Osteoblast (primary cell): ENCODE results near the gene VANGL2. TPM values are rescaled to one million over a fixed set of nuclear protein-coding genes. Genes with fewer than 3 reads are reported as not detected.

Experiments
- DNase-seq: peaks from one replicate; pipeline ENCODE4 v3.0.0; 2011; ENCODE audit warnings: low spot score, mixed read lengths; ENCODE audit not compliant: insufficient read length; ENCODE audit errors: missing footprints
- H2AFZ ChIP-seq: 2 replicates; pipeline ENCODE4 v1.6.0; 2011; ENCODE audit warnings: mild to moderate bottlenecking, low read length
- H3K27ac ChIP-seq: 2 replicates; pipeline ENCODE4 v1.5.1; 2011; ENCODE audit warnings: mild to moderate bottlenecking, low read depth, low read length, moderate library complexity
- H3K27me3 ChIP-seq: 2 replicates; pipeline ENCODE4 v1.6.0; 2012; ENCODE audit warnings: mild to moderate bottlenecking, control low read depth, inconsistent platforms, low read length, moderate library complexity; ENCODE audit not compliant: insufficient read depth
- H3K36me3 ChIP-seq: 2 replicates; pipeline ENCODE4 v1.5.1; 2011; ENCODE audit warnings: mild to moderate bottlenecking, low read length, control low read depth, moderate library complexity; ENCODE audit not compliant: insufficient read depth
- H3K4me1 ChIP-seq: 2 replicates; pipeline ENCODE4 v1.5.1; 2011; ENCODE audit warnings: mild to moderate bottlenecking, low read length, control low read depth, moderate library complexity; ENCODE audit not compliant: insufficient read depth
- H3K4me2 ChIP-seq: 2 replicates; pipeline ENCODE4 v1.6.0; 2011; ENCODE audit warnings: mild to moderate bottlenecking, low read length; ENCODE audit not compliant: insufficient read depth
- H3K4me3 ChIP-seq: fragments of 200-600 bp; sonication (generic); 3 replicates; pipeline ENCODE4 v1.5.1; 2012; ENCODE audit warnings: mild to moderate bottlenecking, low read length, inconsistent platforms; ENCODE audit not compliant: insufficient read depth
- H3K79me2 ChIP-seq: 2 replicates; pipeline ENCODE4 v1.6.0; 2012; ENCODE audit warnings: mild to moderate bottlenecking, low read length, control low read depth, inconsistent platforms; ENCODE audit not compliant: insufficient read depth
- H3K9me3 ChIP-seq: 2 replicates; pipeline ENCODE4 v1.5.1; 2011; ENCODE audit warnings: low read depth, low read length, control low read depth
- H4K20me1 ChIP-seq: 2 replicates; pipeline ENCODE4 v1.6.0; 2012; ENCODE audit warnings: mild to moderate bottlenecking, low read length, control low read depth; ENCODE audit not compliant: insufficient read depth
- total RNA-seq: library from RNA; depleted of rRNA; stranded (reverse); fragments of >200 nt; gene quantifications from 2 replicates; pipeline ENCODE4 v1.2.3, GENCODE V29; 2012
- TF ChIP-seq, protein P1 (sequence below): IDR thresholded peaks from 2 replicates; pipeline ENCODE4 v1.5.1; 2011; ENCODE audit warnings: mild to moderate bottlenecking, low read depth, low read length, moderate library complexity; ENCODE audit errors: extremely low read depth

Gene VANGL2
- total RNA-seq = under 0.01 TPM in 1 of 2 replicates, not detected in the other

DNA sequence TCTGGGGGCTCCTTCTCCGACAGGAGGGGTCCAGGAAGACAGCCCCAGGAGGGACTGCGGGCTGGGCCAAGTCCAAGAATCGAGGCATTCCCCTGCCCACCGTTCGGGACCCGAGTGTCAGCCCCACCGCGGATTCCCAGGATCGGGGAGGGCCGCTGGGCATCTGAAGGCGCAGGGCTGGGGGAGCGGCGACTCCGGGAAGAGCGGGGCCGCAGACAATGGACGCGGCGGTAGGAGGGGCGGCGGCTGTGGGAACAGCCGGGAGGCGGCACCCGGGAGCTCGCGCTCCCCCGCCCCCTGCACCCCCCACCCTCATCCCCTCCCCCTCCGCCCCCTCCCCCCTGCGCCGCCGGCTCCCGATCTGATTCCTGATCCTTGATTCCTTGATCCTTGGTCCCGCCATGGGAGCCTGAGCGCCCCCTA, at the start of gene VANGL2:
VANGL2 (plus strand) TSS at position 342 of the 423 bp plus-strand sequence. CDS start 15,274 bp downstream, outside the sequence.
- Histone ChIP-seq H3K27ac (no peak within 1 kb of the TSS), H2AFZ (no peak within 1 kb of the TSS), H3K4me2 (no peak within 1 kb of the TSS), H3K27me3 (peaks cover 67% of the 10 kb centered on the region), H3K4me3 (no peak within 1 kb of the TSS), H3K4me1 (no peaks in the 10 kb centered on the region), H3K79me2 (no peaks in the 10 kb centered on the region), H3K36me3 (no peaks in the 10 kb centered on the region), H3K9me3 (no peaks in the 10 kb centered on the region), H4K20me1 (no peaks in the 10 kb centered on the region)
- TF ChIP-seq, protein P1, sequence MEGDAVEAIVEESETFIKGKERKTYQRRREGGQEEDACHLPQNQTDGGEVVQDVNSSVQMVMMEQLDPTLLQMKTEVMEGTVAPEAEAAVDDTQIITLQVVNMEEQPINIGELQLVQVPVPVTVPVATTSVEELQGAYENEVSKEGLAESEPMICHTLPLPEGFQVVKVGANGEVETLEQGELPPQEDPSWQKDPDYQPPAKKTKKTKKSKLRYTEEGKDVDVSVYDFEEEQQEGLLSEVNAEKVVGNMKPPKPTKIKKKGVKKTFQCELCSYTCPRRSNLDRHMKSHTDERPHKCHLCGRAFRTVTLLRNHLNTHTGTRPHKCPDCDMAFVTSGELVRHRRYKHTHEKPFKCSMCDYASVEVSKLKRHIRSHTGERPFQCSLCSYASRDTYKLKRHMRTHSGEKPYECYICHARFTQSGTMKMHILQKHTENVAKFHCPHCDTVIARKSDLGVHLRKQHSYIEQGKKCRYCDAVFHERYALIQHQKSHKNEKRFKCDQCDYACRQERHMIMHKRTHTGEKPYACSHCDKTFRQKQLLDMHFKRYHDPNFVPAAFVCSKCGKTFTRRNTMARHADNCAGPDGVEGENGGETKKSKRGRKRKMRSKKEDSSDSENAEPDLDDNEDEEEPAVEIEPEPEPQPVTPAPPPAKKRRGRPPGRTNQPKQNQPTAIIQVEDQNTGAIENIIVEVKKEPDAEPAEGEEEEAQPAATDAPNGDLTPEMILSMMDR = no peak
- DNase-seq = no peak

GRCh38 chr1:160351629-160352028, 48.7 kb upstream of the VANGL2 start:
- H3K4me1 ChIP-seq = no peaks in the 10 kb centered on the region
- no peaks in the 10 kb centered on the region for H3K9me3 ChIP-seq
- H3K27ac ChIP-seq = no peak overlapping the region
- H3K36me3 ChIP-seq = peaks cover 84% of the 10 kb centered on the region
- no peak overlapping the region for H2AFZ ChIP-seq
- H4K20me1 ChIP-seq = no peaks in the 10 kb centered on the region
- TF ChIP-seq, protein P1 = no peak
- no peak overlapping the region for H3K4me2 ChIP-seq
- H3K27me3 ChIP-seq = no peaks in the 10 kb centered on the region
- DNase-seq = no peak
- H3K4me3 ChIP-seq = no peak overlapping the region
- peaks cover 9% of the 10 kb centered on the region for H3K79me2 ChIP-seq

GRCh38 chr1:160352555-160352954, 47.8 kb upstream of the VANGL2 start:
- H4K20me1 ChIP-seq = no peaks in the 10 kb centered on the region
- no peaks in the 10 kb centered on the region for H3K9me3 ChIP-seq
- H3K4me1 ChIP-seq = no peaks in the 10 kb centered on the region
- no peak overlapping the region for H3K27ac ChIP-seq
- no peak overlapping the region for H2AFZ ChIP-seq
- H3K36me3 ChIP-seq = peaks cover 88% of the 10 kb centered on the region
- no peak for DNase-seq
- H3K27me3 ChIP-seq = no peaks in the 10 kb centered on the region
- H3K79me2 ChIP-seq = peaks cover 5% of the 10 kb centered on the region
- TF ChIP-seq, protein P1 = no peak
- no peak overlapping the region for H3K4me3 ChIP-seq
- H3K4me2 ChIP-seq = no peak overlapping the region

- no peak overlapping the region for H3K4me2 ChIP-seq
- no peaks in the 10 kb centered on the region for H3K4me1 ChIP-seq
- H2AFZ ChIP-seq = no peak overlapping the region
- peaks cover 2% of the 10 kb centered on the region for H3K79me2 ChIP-seq
- no peak for DNase-seq
- TF ChIP-seq, protein P1 = no peak
- no peak overlapping the region for H3K4me3 ChIP-seq
- H4K20me1 ChIP-seq = peaks cover 4% of the 10 kb centered on the region
- H3K9me3 ChIP-seq = no peaks in the 10 kb centered on the region
- no peak overlapping the region for H3K27ac ChIP-seq
- H3K36me3 ChIP-seq = peaks cover 90% of the 10 kb centered on the region
- H3K27me3 ChIP-seq = no peaks in the 10 kb centered on the region
Measured at GRCh38 chr1:160353223-160353622, 47.1 kb upstream of the VANGL2 start.
